GM12865 (cell line): ENCODE results near the gene RGMA.

Experiments
- DNase-seq: peaks from one replicate; pipeline ENCODE4 v3.0.0; 2010; ENCODE audit warnings: low read depth
- H3K4me3 ChIP-seq: 2 replicates; pipeline ENCODE4 v1.5.1; 2011; ENCODE audit warnings: mild to moderate bottlenecking, low read depth, low read length, control low read depth
- CTCF ChIP-seq: IDR thresholded peaks from 2 replicates; pipeline ENCODE4 v1.5.1; 2011; ENCODE audit warnings: low read length, control low read depth, low read depth, inconsistent platforms; ENCODE audit not compliant: insufficient read depth; ENCODE audit errors: missing control alignments

RGMA gene

GRCh38 chr15:93046120-93046519, 42.9 kb downstream of the RGMA start:
- no peak for TF ChIP-seq CTCF
- DNase-seq, result no peak
- H3K4me3 ChIP-seq, result no peak overlapping the region

GRCh38 chr15:93045191-93045785, 43.7 kb downstream of the RGMA start:
- no peak for DNase-seq
- H3K4me3 ChIP-seq, result no peak overlapping the region
- no peak for TF ChIP-seq CTCF

- DNase-seq, result no peak
- H3K4me3 ChIP-seq, result no peak overlapping the region
- TF ChIP-seq CTCF, result no peak
Observed at GRCh38 chr15:93044301-93045190, 44.5 kb downstream of the RGMA start.

- H3K4me3 ChIP-seq, result no peak overlapping the region
- DNase-seq, result no peak
- no peak for TF ChIP-seq CTCF
Observed at GRCh38 chr15:93043621-93044300, 45.2 kb downstream of the RGMA start.

GRCh38 chr15:93042691-93043378, 46.2 kb downstream of the RGMA start:
- no peak for DNase-seq
- TF ChIP-seq CTCF, result no peak

GRCh38 chr15:93042211-93042610, 46.8 kb downstream of the RGMA start:
- no peak for DNase-seq
- TF ChIP-seq CTCF, result no peak
- H3K4me3 ChIP-seq, result no peak overlapping the region

More at GRCh38 chr15:93042691-93043378, 46.2 kb downstream of the RGMA start:
- H3K4me3 ChIP-seq, result no peak overlapping the region
